ENCODE results near the gene SLC22A16.
"Not testable (repeated sequence)": the region's sequence is repeated elsewhere in the genome, so short reads cannot be mapped to it uniquely, and the experiment has no call there.

The SLC22A16 gene

DNA sequence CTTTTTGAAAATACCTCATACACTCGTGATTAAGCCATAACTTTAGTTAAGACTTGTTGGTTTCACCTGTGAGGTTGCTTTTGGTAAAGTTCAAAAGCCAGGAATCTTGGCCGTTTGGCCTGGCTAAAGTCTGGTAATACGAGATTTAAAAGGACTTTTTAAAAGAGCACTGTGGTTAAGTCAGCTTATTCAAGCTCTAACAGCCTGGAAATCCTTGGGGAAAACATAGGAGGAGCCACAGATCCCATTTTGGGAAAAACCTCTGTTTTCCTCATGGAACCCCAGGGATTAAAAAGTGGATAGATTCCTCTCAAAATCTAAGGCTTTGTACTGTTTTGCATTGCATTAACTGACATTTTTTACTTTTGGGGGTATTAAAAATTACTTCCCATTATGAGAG is 13.7 kb upstream of the SLC22A16 start:
- no peak for DNase-seq (ENCODE audit: low read depth)

GRCh38 chr6:110488606-110489190 is 12.3 kb upstream of the SLC22A16 start:
- no peak overlapping the region for H3K4me3 ChIP-seq (ENCODE audit: control insufficient read depth, low read depth, low read length)
- DNase-seq (ENCODE audit: low read depth), result no peak
- TF ChIP-seq CTCF (IDR thresholded peaks at IDR 0.05; ENCODE audit: control insufficient read depth, insufficient read depth, low read depth, low read length, missing control alignments), result no peak

More for the DNA sequence above, 13.7 kb upstream of the SLC22A16 start:
- H3K4me3 ChIP-seq (ENCODE audit: control insufficient read depth, low read depth, low read length), result no peak overlapping the region
- no peak for TF ChIP-seq CTCF (IDR thresholded peaks at IDR 0.05; ENCODE audit: control insufficient read depth, insufficient read depth, low read depth, low read length, missing control alignments)

- H3K4me3 ChIP-seq (ENCODE audit: control insufficient read depth, low read depth, low read length), result not testable (repeated sequence)
Observed at GRCh38 chr6:110487968-110488381, 11.6 kb upstream of the SLC22A16 start.

DNA sequence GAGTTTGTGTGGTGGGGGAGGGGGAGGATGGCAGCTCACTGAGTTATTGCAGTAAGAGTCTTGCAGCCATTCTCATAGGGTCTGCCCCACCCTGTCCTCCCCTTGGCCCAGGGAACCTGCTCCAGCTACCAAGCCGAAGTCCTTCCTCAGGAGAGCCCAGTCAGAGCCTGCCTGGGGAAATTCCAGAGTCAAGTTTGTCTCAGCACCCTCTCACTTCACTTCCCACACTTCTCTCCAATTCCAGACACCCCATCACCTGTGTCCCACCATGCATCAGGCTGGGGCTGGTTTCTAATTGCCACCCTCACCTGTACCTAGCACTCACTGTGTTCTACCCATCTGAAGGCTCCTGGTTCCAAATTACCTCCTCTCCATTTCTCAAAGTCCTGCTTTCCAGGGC is 10.3 kb upstream of the SLC22A16 start:
- DNase-seq (ENCODE audit: low read depth), result no peak
- TF ChIP-seq CTCF (IDR thresholded peaks at IDR 0.05; ENCODE audit: control insufficient read depth, insufficient read depth, low read depth, low read length, missing control alignments), result no peak
- no peak overlapping the region for H3K4me3 ChIP-seq (ENCODE audit: control insufficient read depth, low read depth, low read length)

More at GRCh38 chr6:110487968-110488381, 11.6 kb upstream of the SLC22A16 start:
- DNase-seq (ENCODE audit: low read depth), result not testable (repeated sequence)

- no peak for TF ChIP-seq CTCF (IDR thresholded peaks at IDR 0.05; ENCODE audit: control insufficient read depth, insufficient read depth, low read depth, low read length, missing control alignments)
- no peak for DNase-seq (ENCODE audit: low read depth)
- H3K4me3 ChIP-seq (ENCODE audit: control insufficient read depth, low read depth, low read length), result no peak overlapping the region
Observed at GRCh38 chr6:110485491-110485890, 9.1 kb upstream of the SLC22A16 start.

DNA sequence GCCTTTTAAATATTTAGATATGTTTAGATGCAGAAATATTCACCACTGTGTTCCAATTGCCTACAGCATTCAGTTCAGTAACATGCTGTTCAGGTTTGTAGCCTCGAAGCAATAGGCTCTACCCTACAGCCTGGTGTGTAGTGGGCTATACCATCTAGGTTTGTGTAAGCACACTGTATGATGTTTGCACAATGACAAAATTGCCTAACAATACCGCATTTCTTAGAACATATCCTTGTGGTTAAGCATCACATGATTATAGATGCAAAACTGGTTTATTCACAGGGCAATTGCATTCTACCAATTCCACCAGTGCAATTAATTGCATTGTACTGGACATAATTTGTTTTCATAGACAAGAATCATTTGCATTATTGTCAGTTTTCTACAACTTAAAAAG is 7.9 kb upstream of the SLC22A16 start:
- DNase-seq (ENCODE audit: low read depth), result no peak
- no peak for TF ChIP-seq CTCF (IDR thresholded peaks at IDR 0.05; ENCODE audit: control insufficient read depth, insufficient read depth, low read depth, low read length, missing control alignments)
- no peak overlapping the region for H3K4me3 ChIP-seq (ENCODE audit: control insufficient read depth, low read depth, low read length)

GRCh38 chr6:110482774-110483400 is 6.5 kb upstream of the SLC22A16 start:
- DNase-seq (ENCODE audit: low read depth), result no peak
- no peak for TF ChIP-seq CTCF (IDR thresholded peaks at IDR 0.05; ENCODE audit: control insufficient read depth, insufficient read depth, low read depth, low read length, missing control alignments)

More at GRCh38 chr6:110482774-110483400, 6.5 kb upstream of the SLC22A16 start:
- no peak overlapping the region for H3K4me3 ChIP-seq (ENCODE audit: control insufficient read depth, low read depth, low read length)

Data from AG09309 (cell line).